ENCODE measurements around the gene GAPT. TPM values are rescaled to one million over a fixed set of nuclear protein-coding genes. Genes with fewer than 3 reads are reported as not detected.

Gene GAPT
- total and polyA plus RNA-seq, 12 donors, result 0.28 to 2.2 (median 0.65) TPM; not detected in 1

GRCh38 chr5:58481066-58481676 is 10.1 kb upstream of the GAPT start:
- TF ChIP-seq POLR2A (IDR thresholded peaks at IDR 0.05) (no peak), CTCF (IDR thresholded peaks at IDR 0.05) (no peak)
- no peak overlapping the region for H3K4me3 ChIP-seq
- no peaks in the 10 kb centered on the region for H3K4me1 ChIP-seq (replicated peaks in 1 of 2)
- no peaks in the 10 kb centered on the region for H3K27me3 ChIP-seq
- H3K36me3 ChIP-seq (replicated peaks in 1 of 2), result no peaks in the 10 kb centered on the region
- no peak for DNase-seq
- H3K27ac ChIP-seq, result no peak overlapping the region
- intact Hi-C loops (cut with DNase I), result no loop called here
- H3K9me3 ChIP-seq (replicated peaks in 1 of 3), result no peaks in the 10 kb centered on the region

DNA sequence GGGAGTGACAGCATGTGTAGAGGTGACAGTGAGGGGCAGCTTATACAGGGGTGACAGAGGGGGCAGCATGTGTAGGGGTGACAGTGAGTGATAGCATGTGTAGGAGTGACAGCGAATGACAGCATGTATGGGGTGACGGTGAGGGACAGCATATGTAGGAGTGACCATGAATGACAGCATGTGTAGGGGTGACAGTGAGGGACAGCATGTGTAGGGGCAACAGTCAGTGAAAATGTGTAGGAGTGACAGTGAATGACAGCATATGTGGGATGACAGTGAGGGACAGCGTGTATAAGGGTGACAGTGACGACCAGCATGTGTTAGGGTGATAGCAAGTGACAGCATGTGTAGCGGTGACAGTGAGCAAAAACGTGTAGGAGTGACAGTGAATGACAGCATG is 9.4 kb upstream of the GAPT start:
- intact Hi-C loops (cut with DNase I), result no loop called here
- H3K4me1 ChIP-seq (replicated peaks in 1 of 2), result no peaks in the 10 kb centered on the region
- no peaks in the 10 kb centered on the region for H3K27me3 ChIP-seq
- H3K9me3 ChIP-seq (replicated peaks in 1 of 3), result no peaks in the 10 kb centered on the region
- no peaks in the 10 kb centered on the region for H3K36me3 ChIP-seq (replicated peaks in 1 of 2)
- H3K4me3 ChIP-seq, result no peak overlapping the region
- no peak for DNase-seq
- no peak overlapping the region for H3K27ac ChIP-seq
- no peak for TF ChIP-seq CTCF (IDR thresholded peaks at IDR 0.05)
- TF ChIP-seq POLR2A (IDR thresholded peaks at IDR 0.05), result no peak
- 78 to 86% (median 81%) methylated on average over 6 of the region's 6 CpGs for WGBS, 4 donors

DNA sequence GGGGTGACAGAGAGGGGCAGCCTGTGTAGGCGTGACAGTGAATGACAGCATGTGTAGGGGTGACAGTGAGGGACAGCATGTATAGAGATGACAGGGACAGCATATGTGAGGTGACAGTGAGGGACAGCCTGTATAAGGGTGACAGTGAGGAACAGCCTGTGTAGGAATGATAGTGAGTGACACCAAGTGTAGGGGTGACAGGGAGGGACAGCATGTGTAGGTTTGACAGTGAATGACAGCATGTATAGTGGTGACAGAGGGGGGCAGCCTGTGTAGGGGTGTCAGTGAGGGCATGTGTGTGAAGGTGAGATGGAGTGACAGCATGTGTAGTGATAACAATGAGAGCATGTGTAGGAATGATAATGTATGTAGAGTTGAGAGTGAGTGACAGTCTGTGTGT is 8.7 kb upstream of the GAPT start:
- no peaks in the 10 kb centered on the region for H3K9me3 ChIP-seq (replicated peaks in 1 of 3)
- H3K27ac ChIP-seq, result no peak overlapping the region
- intact Hi-C loops (cut with DNase I), result no loop called here
- no peak overlapping the region for H3K4me3 ChIP-seq
- TF ChIP-seq POLR2A (IDR thresholded peaks at IDR 0.05) (no peak), CTCF (IDR thresholded peaks at IDR 0.05) (no peak)
- H3K4me1 ChIP-seq (replicated peaks in 1 of 2), result no peaks in the 10 kb centered on the region
- WGBS, 4 donors, result 56 to 97% (median 81%) methylated on average over 1 of the region's 1 CpG
- no peaks in the 10 kb centered on the region for H3K27me3 ChIP-seq
- DNase-seq, result no peak
- no peaks in the 10 kb centered on the region for H3K36me3 ChIP-seq (replicated peaks in 1 of 2)

GRCh38 chr5:58484505-58484904 is 6.7 kb upstream of the GAPT start:
- H3K4me1 ChIP-seq (replicated peaks in 1 of 2), result no peaks in the 10 kb centered on the region
- H3K4me3 ChIP-seq, result no peak overlapping the region
- no peaks in the 10 kb centered on the region for H3K36me3 ChIP-seq (replicated peaks in 1 of 2)
- H3K27me3 ChIP-seq, result no peaks in the 10 kb centered on the region
- no peak for DNase-seq
- no peaks in the 10 kb centered on the region for H3K9me3 ChIP-seq (replicated peaks in 1 of 3)
- H3K27ac ChIP-seq, result no peak overlapping the region
- intact Hi-C loops (cut with DNase I), result no loop called here
- WGBS, 4 donors, result 60 to 86% (median 64%) methylated on average over 4 of the region's 4 CpGs
- no peak for TF ChIP-seq POLR2A (IDR thresholded peaks at IDR 0.05)
- TF ChIP-seq CTCF (IDR thresholded peaks at IDR 0.05), result no peak

Measured in adrenal gland (tissue), 12 donors.